ENCODE data around the gene CDHR2. TPM values are rescaled to one million over a fixed set of nuclear protein-coding genes. Genes with fewer than 3 reads are reported as not detected.
"Not testable (repeated sequence)": the region's sequence is repeated elsewhere in the genome, so short reads cannot be mapped to it uniquely, and the experiment has no call there.

The CDHR2 gene
- total RNA-seq, 2 donors from 2014 or later = 0.12 TPM; not detected in 1

DNA sequence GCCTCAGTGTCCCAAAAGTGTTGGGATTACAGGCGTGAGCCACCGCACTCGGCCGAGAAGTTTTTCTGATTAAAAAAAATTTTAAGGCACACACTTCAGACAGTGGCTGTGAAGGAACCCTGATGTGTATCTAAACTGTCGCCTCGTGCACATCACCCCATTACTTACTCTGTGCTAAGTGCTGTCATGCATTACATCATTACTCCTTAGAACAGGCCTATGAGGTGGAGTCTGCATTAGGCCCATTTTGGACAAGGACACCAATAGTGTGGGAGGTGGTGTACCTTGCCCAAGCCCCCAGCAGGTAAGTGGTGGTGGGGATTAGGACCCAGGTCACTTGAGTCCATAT lies 3.8 kb upstream of the CDHR2 start:
- Histone ChIP-seq H3K27me3 (no peaks in the 10 kb centered on the region), H3K27ac (no peak overlapping the region), H3K9me3 (no peaks in the 10 kb centered on the region), H3K36me3 (no peaks in the 10 kb centered on the region), H3K4me3 (no peak overlapping the region), H3K4me1 (peaks cover 0 to 35% of the 10 kb centered on the region in 2 donors)
- TF ChIP-seq, protein P1, sequence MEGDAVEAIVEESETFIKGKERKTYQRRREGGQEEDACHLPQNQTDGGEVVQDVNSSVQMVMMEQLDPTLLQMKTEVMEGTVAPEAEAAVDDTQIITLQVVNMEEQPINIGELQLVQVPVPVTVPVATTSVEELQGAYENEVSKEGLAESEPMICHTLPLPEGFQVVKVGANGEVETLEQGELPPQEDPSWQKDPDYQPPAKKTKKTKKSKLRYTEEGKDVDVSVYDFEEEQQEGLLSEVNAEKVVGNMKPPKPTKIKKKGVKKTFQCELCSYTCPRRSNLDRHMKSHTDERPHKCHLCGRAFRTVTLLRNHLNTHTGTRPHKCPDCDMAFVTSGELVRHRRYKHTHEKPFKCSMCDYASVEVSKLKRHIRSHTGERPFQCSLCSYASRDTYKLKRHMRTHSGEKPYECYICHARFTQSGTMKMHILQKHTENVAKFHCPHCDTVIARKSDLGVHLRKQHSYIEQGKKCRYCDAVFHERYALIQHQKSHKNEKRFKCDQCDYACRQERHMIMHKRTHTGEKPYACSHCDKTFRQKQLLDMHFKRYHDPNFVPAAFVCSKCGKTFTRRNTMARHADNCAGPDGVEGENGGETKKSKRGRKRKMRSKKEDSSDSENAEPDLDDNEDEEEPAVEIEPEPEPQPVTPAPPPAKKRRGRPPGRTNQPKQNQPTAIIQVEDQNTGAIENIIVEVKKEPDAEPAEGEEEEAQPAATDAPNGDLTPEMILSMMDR (IDR thresholded peaks at IDR 0.05) = no peak
- DNase-seq (ENCODE audit: low spot score) = no peak

DNA sequence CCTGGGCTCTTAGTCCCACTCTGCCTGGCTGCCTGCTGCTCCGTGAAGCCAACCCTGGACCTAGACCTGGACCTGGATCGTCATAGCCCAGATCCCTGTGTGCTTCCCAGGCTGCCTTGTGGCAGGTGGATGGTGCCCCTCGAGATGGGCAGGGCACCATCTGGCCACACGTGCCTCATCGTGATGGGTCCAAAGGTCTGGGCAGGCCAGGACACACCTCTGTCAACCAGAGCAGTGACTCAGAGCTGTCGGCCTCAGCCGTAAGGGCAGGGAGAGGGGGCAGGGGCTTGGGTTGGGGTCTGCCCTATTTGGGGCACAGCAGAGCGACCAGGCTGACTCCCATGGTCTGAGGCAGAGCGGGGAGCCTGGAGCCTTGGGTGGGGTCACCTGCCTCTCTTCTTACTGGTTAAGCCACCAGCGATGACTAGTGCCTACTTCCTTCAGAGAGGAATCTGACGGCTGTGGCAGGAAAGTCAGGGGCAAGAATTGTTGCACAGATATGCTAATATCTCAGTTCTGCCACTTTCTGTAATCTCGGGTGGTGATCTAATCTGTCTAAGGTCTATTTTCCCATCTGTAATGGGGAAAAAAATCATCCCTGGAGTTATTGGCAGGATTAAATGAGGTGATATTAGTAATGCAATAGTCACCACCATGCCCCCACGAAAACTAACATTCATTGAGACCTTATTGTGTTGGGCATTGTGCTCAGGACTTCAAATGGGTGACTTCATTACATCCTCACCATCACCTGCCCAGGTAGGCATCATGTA lies 3.2 kb upstream of the CDHR2 start:
- no peaks in the 10 kb centered on the region for H3K9me3 ChIP-seq
- TF ChIP-seq, protein P1 (IDR thresholded peaks at IDR 0.05) = no peak
- H3K4me1 ChIP-seq = peaks cover 0 to 35% of the 10 kb centered on the region in 2 donors
- H3K36me3 ChIP-seq = no peaks in the 10 kb centered on the region
- no peak overlapping the region for H3K4me3 ChIP-seq
- no peak for DNase-seq (ENCODE audit: low spot score)
- no peaks in the 10 kb centered on the region for H3K27me3 ChIP-seq
- H3K27ac ChIP-seq = no peak overlapping the region

DNA sequence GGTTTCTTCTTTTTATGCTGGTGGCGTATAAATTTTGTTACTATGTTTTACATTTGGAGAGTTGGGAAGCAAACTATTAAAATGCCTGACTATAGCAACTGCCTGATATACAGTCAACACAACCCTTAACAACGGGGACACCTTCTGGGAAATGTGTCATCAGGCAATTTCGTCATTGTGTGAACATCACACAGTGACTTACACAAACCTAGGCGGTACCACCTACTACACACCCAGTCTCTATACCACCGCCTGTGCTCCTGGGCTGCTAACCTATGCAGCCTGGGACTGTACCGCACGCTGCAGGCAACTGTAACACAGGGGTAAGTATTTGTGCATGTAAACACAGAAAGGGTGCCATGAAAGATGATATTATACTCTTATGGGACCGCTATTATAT lies 1.3 kb upstream of the CDHR2 start:
- H3K4me1 ChIP-seq = peaks cover 0 to 16% of the 10 kb centered on the region in 2 donors
- no peak for DNase-seq (ENCODE audit: low spot score)
- H3K36me3 ChIP-seq = no peaks in the 10 kb centered on the region
- no peaks in the 10 kb centered on the region for H3K9me3 ChIP-seq
- TF ChIP-seq, protein P1 (IDR thresholded peaks at IDR 0.05) = no peak
- no peaks in the 10 kb centered on the region for H3K27me3 ChIP-seq
- peak overlapping the region; percentile 16 to 25 for H3K27ac ChIP-seq
- H3K4me3 ChIP-seq = no peak overlapping the region

DNA sequence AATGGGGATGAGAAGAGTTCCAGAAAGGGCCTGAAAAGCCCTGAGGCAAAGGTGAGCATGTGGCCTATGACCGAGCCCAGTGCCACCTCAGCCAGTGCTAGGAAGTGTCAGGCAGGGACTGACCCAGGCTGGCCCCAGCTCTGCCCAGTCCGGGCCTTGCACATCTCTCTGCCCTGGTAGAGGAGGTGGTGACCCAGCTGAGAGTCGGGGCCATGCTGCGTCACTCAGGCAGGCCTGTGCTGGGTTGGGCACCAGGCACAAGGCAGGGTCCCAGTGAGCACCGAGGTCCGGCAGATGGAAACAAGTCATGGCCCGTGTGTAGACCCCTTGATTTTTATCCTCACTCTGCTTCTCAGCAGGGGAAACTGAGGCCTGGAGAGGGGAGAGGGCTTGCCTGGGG lies 729 bp downstream of the CDHR2 start:
- Histone ChIP-seq H3K9me3 (no peaks in the 10 kb centered on the region), H3K4me1 (peaks cover 0 to 13% of the 10 kb centered on the region in 2 donors), H3K27me3 (no peaks in the 10 kb centered on the region), H3K27ac (no peak overlapping the region), H3K36me3 (no peaks in the 10 kb centered on the region), H3K4me3 (no peak overlapping the region)
- TF ChIP-seq, protein P1 (IDR thresholded peaks at IDR 0.05) = no peak
- no peak for DNase-seq (ENCODE audit: low spot score)

DNA sequence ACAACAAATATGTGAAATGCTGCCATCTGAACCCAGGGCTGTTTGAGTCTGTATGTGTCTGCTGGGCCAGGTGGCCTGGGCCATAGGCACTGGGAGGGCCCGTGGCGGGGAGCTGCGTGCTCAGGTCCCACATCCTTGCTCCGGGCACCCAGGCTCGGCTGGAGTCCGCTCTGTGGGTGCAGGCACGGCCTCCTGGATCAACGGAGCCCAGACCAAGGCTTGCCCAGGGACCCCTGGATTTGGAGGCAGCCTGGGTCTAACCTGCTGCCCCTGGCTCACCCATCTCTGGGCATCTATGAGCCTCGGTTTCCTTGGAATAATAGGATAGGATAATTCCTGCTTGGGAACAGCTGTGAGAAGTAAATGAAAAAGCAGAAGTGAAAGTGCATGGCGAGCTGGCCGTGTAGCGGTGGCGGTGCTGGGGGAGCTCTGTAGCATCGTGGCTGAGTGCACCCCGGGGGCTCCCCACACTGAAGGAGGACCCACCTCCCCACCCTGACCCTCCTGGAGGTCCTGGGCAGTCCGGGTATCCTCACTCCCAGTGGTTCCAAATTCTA lies 1.2 kb downstream of the CDHR2 start:
- no peak overlapping the region for H3K27ac ChIP-seq
- H3K27me3 ChIP-seq = no peaks in the 10 kb centered on the region
- H3K9me3 ChIP-seq = no peaks in the 10 kb centered on the region
- DNase-seq (ENCODE audit: low spot score) = no peak
- no peak overlapping the region for H3K4me3 ChIP-seq
- H3K36me3 ChIP-seq = no peaks in the 10 kb centered on the region
- H3K4me1 ChIP-seq = peaks cover 0 to 13% of the 10 kb centered on the region in 2 donors
- TF ChIP-seq, protein P1 (IDR thresholded peaks at IDR 0.05) = no peak

DNA sequence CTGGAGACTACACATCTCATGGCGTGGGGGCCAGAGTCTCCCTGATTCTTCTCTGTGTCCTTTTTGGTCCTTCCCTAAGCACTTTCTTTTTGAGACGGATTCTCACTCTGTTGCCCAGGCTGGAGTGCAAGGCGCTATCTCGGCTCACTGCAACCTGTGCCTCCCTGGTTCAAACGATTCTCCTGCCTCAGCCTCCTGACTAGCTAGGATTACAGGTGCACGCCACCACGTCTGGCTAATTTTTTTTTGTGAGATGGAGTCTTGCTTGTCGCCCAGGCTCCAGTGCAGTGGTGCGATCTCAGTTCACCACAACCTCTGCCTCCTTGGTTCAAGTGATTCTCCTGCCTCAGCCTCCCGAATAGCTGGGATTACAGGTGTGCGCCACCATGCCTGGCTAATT lies 1.8 kb downstream of the CDHR2 start:
- peaks cover 0 to 13% of the 10 kb centered on the region in 2 donors for H3K4me1 ChIP-seq
- not testable (repeated sequence) for DNase-seq (ENCODE audit: low spot score); H3K27me3 ChIP-seq; H3K9me3 ChIP-seq; H3K27ac ChIP-seq; H3K4me3 ChIP-seq; H3K36me3 ChIP-seq

Data from right atrium auricular region (tissue), 2 donors.